Putamen (tissue), 1 donor: ENCODE measurements around the gene TOM1L2.
A peak's percentile ranks its signal among the peaks of the same experiment; 100 is the strongest.

Experiments used
- DNase-seq: peaks from one replicate; pipeline ENCODE4 v3.0.0-alpha.2; 2016; ENCODE audit warnings: low spot score

The TOM1L2 gene

GRCh38 chr17:17849147-17849820 lies 122.9 kb downstream of the TOM1L2 start:
- DNase-seq = no peak

- DNase-seq = no peak
Observed at GRCh38 chr17:17848311-17849082, 123.7 kb downstream of the TOM1L2 start.

GRCh38 chr17:17847726-17848125 lies 124.5 kb downstream of the TOM1L2 start:
- no peak for DNase-seq

- DNase-seq = no peak
Observed at GRCh38 chr17:17847118-17847689, 125.0 kb downstream of the TOM1L2 start.

GRCh38 chr17:17846645-17847044 lies 125.6 kb downstream of the TOM1L2 start:
- DNase-seq = no peak

DNA sequence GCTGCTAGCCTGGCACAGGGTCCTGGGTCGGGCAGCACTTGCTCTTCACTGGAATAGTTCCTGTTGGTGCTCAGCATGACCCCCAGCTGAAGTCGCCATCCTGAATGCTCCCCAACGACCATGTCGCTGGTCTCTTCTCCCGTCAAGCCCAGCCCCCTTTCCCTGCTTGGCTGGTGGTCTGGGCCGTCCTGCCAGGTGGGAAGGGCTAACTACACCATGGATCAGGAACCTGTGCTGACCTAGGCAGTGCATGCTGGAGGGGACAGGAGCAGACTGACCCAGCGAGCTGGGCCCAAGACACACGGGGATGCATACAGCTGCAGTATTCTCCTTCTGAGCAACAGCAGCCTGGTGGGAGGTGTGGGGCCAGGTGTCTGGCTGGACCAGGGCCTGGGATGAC lies 126.2 kb downstream of the TOM1L2 start:
- no peak for DNase-seq

DNA sequence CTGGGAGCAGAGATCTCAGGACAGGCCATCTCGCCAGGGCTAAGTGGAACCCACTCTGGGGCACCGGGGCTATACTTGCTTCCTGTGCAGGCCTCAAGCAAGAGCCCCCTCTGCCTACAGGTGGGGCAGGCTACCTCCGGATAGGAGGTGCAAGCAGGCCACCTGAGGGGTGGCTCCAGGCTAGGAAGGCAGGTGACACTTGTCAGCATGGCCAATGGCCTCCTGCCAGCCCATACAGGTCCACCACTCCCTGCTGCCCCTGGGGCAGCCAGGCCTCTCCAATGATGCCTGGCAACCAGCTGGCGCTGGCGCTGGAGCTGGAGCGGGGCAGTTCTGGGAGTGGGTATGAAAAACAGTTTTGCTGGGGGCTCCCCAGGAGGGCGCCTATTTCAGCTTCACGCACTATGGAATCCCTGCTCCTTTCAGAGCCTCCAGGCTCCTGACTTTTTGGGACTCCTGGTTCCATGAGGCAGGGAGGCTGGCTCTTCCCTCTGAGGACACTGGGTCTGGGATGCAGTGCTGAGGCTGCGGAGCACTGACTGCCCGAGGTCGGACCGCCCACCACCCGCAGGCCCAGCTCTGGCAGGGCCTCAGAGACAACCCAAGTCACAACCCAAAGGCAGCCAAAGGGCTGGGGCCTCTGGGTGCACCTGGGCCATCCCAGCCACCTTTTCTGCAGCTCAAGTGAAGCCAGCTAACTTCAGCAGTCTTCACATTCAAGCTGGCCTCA lies 127.0 kb downstream of the TOM1L2 start:
- DNase-seq = no peak

GRCh38 chr17:17844500-17844899 lies 127.7 kb downstream of the TOM1L2 start:
- no peak for DNase-seq

DNA sequence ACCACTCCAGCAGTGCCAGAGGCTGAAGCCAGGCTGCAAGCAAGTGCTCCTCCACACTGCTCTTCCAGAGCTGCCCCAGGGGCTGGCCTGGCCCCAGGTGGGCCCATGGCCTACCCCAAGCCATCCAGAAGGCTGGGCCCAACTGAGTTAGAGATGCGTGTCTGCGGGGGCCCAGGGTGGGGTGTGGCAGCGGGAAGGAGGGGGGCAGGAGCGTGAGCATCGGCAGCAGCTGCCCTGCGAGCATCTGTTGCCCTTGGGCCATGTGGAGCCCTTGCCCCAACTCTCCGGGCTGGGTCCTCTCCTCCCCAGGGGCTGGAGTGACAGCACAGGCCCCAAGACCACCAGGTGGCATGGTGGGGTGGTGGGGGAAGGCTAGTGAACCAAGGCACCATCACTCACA lies 128.1 kb downstream of the TOM1L2 start:
- no peak for DNase-seq

- no peak for DNase-seq
Observed at GRCh38 chr17:17843096-17843495, 129.1 kb downstream of the TOM1L2 start.

GRCh38 chr17:17842111-17842876 lies 129.9 kb downstream of the TOM1L2 start:
- DNase-seq = no peak

DNA sequence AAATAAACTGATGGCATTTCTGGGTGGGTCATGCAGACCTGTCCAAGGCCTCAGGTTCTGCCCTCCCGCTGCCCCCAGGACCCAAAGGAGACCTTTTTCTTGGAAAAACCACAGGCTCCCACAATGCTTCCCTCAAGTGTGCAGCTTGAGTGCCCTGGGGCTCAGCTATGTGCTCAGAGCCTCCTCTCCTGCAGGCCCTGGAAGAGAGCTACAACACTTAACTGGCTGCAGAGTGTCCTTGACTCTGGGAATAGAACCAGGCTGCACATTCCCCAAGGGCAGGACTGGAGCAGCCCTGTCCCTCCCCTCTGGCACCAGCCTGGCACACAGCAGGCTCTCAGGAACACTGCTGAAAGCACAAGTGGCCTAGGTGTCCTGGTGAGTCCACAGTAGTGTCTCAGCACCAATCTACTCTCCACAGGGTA lies 130.6 kb downstream of the TOM1L2 start:
- no peak for DNase-seq

DNA sequence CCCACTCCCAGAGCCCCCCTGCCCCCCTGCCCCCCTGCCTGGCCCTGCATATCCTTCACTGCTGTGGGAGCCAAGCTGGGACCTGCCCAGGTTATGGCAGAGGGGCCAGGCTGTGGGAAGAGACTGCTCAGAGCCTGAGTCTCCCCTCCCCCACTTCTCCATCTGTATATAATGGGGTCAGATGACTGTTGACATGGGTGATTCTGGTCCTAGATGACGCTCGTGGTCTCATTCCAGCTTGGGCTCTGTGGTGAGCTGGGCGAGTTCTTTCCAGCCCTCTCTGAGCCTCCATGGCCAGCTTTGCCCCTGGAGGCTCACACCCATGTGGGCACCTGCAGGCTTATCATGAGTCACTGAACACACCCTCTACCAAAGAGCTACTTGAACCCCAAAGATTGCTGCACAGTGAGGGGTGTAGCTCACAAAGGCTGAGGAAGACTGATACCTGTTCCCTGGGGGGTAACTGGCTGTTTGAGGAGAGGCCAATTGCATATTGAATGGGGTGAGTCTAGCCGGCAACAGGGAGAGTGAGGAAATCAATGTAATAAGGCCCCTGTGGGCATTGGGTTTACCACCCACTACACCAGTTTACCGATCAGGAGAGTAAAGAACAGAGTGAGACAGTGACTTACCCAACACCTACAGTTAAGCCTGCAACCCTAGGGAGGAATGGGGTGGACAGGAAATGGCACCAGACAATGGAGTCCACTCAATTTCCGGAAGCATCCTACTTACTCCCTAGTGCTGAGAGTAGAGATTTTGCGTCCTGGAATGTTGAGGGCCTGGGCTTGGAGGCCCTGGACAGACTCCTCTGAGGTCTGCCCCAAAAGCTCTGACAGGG lies 131.2 kb downstream of the TOM1L2 start:
- DNase-seq = peak; percentile 78

- peak; percentile 91 for DNase-seq
Observed at GRCh38 chr17:17839791-17840707, 132.2 kb downstream of the TOM1L2 start.

- DNase-seq = no peak
Observed at GRCh38 chr17:17837966-17838962, 133.9 kb downstream of the TOM1L2 start.

- DNase-seq = no peak
Observed at GRCh38 chr17:17837380-17837821, 134.8 kb downstream of the TOM1L2 start.

DNA sequence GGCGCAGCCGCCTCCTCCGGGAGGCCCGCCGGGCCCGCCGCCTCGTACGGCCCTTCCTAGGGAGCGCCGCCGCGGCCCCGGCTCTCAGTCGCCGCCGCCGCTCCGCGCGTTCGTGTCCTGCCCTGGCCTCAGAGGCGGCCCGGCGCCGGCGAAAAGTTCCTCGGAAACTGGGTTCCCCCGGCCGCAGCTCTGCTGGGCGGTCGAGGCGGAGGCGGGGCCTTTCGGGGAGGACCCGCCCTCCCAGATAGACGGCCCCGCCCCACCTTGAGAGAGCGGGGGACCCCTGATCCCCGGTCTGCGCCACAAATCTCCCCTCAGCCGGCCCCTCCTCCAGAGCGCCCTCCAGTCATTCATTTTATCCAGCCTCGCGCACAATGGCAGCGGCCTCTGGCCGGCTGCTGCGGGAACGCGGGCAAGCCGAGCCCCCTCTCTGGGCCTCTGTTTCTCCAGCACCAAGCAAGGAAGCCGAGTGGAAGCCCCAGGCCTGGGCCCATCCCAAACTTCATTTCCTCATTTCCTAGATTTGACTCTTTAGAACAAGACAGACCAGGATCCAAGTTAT lies 135.3 kb downstream of the TOM1L2 start, which contains the start of gene SREBF1:
TSS of gene SREBF1 (minus strand) at position 169 of the 562 bp plus-strand sequence. CDS start 169 bp downstream, outside the sequence.
- no peak for DNase-seq
